OCI-LY3 (cell line): ENCODE data around the gene CDK5R1.

Experiments
- EZH2phosphoT487 ChIP-seq: fragments of 200-600 bp; shearing (Covaris generic); IDR thresholded peaks from 2 replicates; pipeline ENCODE4 v1.6.1; 2018; ENCODE audit warnings: antibody characterized with exemption, mixed run types, low read depth
- TF ChIP-seq, protein P1 (sequence below): fragments of 200-600, 300-600 bp; sonication (generic); IDR thresholded peaks from 2 replicates; pipeline ENCODE4 v1.5.1; 2014; ENCODE audit warnings: antibody characterized with exemption, low read length, low read depth

DNA sequence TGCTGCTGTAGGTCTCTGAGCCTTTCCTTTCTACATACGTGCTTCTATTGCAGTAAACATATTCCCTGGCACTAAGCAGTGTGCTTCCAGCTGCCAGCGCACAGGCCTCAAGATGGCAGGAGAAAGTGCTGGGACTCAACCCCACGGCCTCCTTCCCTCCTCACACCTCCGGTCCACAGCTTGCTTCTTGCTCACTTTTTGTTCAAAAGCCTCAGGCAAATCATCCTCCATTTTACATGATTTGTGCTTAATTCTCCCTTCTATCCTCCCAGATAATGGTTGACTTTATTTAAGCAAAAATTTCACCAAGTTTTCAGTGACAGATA is 5.4 kb downstream of the CDK5R1 start:
- TF ChIP-seq, protein P1, sequence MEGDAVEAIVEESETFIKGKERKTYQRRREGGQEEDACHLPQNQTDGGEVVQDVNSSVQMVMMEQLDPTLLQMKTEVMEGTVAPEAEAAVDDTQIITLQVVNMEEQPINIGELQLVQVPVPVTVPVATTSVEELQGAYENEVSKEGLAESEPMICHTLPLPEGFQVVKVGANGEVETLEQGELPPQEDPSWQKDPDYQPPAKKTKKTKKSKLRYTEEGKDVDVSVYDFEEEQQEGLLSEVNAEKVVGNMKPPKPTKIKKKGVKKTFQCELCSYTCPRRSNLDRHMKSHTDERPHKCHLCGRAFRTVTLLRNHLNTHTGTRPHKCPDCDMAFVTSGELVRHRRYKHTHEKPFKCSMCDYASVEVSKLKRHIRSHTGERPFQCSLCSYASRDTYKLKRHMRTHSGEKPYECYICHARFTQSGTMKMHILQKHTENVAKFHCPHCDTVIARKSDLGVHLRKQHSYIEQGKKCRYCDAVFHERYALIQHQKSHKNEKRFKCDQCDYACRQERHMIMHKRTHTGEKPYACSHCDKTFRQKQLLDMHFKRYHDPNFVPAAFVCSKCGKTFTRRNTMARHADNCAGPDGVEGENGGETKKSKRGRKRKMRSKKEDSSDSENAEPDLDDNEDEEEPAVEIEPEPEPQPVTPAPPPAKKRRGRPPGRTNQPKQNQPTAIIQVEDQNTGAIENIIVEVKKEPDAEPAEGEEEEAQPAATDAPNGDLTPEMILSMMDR, result no peak
- no peak for TF ChIP-seq EZH2phosphoT487
